Inflammatory macrophage treated with lipopolysaccharide for 4 hours (primary cell): ENCODE measurements around the gene GIT2.
"Not testable (repeated sequence)": the region's sequence is repeated elsewhere in the genome, so short reads cannot be mapped to it uniquely, and the experiment has no call there.

Source experiments
- DNase-seq: peaks from one replicate; pipeline ENCODE4 v3.0.0-alpha.2; 2020

Gene GIT2, protein sequence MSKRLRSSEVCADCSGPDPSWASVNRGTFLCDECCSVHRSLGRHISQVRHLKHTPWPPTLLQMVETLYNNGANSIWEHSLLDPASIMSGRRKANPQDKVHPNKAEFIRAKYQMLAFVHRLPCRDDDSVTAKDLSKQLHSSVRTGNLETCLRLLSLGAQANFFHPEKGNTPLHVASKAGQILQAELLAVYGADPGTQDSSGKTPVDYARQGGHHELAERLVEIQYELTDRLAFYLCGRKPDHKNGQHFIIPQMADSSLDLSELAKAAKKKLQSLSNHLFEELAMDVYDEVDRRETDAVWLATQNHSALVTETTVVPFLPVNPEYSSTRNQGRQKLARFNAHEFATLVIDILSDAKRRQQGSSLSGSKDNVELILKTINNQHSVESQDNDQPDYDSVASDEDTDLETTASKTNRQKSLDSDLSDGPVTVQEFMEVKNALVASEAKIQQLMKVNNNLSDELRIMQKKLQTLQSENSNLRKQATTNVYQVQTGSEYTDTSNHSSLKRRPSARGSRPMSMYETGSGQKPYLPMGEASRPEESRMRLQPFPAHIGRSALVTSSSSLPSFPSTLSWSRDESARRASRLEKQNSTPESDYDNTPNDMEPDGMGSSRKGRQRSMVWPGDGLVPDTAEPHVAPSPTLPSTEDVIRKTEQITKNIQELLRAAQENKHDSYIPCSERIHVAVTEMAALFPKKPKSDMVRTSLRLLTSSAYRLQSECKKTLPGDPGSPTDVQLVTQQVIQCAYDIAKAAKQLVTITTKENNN

DNA sequence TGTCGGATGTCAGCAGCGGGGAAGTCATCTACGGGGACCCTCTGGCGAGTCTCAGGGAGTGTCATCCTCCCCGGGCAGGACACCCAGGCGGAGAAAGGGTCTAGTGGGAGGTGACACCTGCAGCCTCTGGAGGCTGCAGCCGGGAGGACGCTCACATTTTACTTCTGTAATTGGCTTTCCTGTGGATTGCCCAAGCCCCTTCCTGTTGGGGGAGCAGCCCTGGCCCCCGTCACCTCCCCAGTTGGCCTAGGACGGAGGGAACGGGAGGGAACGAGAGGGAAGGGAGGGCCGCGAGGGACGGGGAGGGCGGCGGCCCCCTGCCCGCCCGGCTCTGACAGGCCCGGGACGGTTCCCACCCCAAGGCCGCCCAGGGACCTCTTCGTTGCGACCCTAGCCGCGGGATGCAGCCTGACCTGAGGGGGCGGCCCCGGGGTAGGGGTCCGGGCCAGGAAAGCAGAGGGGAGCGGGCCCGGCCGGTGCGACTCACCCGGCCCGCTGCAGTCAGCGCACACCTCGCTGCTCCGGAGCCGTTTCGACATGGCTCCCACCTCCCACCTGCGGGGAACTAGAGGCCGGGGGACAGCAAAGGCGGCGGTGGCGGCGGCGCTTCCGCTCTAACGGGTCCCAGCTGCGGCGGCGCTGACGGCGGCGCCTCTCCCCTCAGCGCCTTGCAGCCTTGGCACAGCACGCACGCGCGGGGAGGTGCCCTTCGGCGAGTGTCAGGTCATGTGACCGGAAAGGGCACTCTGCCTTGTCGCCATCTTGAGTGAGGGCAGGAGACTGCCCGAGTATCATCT is at the start of gene GIT2:
TSS of gene GIT2 (minus strand) at position 683 of the 797 bp plus-strand sequence. CDS start at position 539, 144 bp downstream.
- peak; percentile 97 for DNase-seq

DNA sequence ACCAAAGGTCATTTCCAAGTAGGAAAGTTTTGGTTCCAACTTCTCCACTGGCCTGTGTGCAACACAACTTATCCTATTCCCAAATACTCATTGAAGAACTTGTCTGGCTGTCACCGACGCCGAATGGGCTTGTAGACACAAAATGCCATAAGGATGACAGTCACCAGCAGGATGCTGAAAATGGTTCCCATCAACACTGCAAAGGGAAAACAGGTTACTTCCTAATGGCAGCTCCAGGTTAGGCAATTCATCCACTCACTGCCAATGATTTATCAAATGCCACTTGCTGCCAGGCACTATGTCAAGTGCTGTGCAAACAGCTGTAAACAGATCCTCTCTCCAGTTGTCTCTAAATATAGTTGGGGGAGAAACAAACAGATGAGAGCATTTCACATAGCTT is 46.1 kb upstream of the GIT2 start:
- DNase-seq: no peak

DNA sequence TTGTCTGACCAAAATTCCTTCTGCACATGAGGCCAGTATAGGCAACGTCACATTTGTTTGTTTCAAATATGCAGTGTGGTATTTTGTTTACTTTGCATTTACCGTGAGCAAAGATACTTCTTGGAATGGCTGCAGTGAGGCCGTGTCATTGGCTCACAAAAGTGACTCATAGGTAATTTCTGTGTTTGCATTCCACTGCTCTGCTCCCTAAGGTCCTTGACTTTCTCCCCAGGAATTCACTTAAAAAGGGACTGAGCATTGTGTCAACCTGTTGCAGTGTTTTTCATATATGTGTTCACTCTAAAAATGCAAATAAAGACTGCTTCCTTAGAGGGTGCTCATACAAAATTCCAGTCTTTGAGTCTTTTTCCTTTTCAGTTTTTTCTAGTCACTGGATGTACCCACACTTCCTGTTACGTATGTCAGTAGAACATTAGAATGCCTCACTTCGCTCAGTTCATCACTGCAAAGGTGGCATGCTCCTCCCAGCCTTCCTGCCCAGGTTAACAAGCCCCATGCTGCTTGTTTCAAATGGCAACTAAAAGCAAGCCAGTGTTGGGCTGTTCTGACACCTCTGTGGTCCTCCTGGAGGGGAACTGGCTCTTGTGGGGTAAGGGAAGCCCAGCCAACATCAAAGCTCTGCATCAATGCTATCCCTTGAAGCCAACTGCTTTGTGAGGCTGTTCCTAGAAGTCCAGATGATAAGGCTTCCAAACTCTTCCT is 43.1 kb upstream of the GIT2 start:
- no peak for DNase-seq

DNA sequence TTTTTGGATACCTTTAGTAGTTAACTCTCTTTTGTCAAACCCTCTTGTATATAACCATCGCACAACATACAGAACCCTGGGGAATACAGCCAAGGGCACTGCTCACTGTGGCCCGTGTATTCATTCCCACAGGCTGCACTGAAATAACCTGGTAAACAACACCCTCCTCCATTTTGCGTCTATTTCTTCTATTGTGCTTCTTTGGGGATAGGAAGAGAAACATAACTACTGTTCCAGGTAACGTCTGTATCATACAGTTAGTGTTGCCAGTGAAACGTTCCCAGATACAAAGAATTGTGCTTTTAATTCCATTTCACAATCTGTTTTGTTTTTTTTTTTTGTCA is 42.5 kb upstream of the GIT2 start:
- no peak for DNase-seq

DNA sequence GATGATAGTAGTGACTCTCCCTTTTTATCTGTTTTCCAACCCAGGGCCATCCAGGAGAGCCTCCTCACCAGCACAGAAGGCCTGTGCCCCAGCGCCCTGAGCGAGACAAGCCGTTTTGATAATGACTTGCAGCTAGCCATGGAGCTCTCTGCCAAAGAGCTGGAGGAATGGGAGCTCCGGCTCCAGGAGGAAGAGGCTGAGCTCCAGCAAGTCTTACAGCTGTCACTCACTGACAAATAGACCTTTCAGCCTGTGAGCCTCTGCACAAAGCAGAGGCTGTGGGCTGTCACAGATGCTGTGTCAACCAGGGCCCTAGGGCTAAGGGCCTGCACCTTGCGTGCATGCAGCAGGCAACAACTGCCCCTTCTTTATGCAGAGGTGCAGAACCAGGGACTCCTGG is 41.1 kb upstream of the GIT2 start:
- no peak for DNase-seq

DNA sequence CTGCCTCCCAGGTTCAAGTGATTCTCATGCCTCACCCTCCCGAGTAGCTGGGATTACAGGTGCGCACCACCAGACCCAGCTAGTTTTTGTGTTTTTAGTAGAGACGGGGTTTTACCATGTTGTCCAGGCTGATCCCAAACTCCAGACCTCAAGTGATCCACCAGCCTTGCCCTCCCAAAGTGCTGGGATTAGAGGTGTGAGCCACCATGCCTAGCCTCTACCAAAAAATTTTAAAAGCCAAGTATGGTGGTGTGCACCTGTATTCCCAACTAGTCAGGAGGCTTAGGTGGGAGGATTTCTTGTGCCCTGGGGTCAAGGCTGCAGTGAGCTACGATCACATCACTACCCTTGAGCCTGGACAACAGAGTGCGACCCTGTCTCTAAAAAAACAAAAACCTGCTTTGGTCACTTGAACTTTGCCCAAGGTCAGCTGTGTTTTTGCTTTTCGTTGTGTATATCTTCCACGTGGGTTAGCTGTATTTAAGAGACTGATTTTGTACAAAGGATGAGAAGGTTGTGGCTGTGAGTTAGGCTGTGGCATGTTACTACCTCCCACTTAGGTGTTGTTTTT is 39.5 kb upstream of the GIT2 start:
- DNase-seq: no peak

DNA sequence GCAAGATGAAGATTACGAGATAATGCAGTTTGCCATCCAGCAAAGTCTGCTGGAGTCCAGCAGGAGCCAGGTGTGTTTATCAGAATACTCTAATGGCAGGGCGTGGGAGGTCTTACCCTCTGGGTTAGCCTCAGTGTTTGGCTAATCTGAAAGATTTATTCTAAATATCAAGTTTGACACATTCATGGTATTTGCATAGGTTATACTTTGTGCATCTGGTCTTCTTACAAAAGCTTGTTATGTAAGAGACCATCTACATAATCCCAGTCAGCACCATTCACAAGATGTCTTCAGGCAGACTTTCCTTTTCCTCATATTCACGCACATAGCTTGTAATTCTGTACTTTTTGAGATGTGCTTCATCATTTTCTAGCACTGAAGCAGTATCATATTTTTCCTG is 37.7 kb upstream of the GIT2 start:
- no peak for DNase-seq

DNA sequence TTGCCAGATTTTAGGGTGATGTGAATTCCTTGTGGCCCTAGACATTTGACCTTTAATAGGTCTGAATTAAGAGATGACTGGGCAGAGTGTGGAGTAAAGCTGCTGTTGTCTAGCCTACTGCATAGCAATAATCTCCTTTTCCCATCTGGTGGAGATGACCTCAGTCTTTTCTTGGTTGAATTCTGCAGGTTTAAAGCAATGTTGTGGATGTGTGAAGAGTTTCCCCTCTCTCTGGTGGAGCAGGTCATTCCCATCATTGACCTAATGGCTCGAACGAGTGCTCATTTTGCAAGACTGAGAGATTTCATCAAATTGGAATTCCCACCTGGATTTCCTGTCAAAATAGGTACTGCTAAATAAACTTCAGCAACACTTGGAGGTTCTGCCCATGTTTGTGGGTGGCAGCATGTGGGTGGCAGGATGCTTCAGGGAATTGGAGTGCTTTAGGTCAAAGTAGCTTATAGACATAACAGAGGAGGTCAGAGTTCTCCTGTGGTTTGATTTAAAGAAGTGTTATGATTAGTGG is 33.2 kb upstream of the GIT2 start:
- DNase-seq: no peak

DNA sequence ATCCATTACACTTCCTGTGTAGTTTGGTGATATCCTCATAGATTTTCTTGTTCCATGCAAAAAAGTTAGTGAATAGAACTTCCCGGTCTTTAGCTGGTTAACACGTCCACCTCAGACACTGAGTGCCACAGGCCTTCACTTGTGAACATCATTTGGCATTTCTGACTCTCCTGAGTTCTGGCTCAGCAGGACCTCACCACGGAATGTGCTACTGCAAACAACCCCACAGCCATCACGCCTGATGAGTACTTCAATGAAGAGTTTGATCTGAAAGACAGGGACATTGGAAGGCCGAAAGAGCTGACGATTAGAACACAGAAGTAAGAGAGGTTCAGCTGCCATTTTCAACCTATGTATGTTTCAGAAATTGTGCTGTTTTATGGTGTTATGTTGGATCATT is 32.2 kb upstream of the GIT2 start:
- DNase-seq: no peak

DNA sequence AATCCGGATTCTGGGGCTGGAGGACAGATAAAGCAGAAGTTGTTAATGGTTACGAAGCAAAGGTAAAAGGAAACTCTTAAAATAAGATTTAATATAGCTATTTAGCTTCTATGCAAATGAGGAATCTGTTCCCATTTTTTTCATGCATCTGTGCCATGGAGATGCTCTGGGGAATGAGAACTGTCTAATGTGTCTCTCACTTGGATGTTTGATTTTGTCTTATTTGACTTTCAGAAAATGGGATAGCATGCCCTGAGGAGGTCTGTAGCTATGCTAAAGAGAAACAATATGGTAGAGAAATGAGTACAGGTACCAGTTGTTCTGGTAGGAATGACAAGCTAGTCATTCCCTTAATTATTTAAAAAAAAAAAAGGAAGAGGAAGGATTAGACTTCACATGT is 27.9 kb upstream of the GIT2 start:
- DNase-seq: no peak

DNA sequence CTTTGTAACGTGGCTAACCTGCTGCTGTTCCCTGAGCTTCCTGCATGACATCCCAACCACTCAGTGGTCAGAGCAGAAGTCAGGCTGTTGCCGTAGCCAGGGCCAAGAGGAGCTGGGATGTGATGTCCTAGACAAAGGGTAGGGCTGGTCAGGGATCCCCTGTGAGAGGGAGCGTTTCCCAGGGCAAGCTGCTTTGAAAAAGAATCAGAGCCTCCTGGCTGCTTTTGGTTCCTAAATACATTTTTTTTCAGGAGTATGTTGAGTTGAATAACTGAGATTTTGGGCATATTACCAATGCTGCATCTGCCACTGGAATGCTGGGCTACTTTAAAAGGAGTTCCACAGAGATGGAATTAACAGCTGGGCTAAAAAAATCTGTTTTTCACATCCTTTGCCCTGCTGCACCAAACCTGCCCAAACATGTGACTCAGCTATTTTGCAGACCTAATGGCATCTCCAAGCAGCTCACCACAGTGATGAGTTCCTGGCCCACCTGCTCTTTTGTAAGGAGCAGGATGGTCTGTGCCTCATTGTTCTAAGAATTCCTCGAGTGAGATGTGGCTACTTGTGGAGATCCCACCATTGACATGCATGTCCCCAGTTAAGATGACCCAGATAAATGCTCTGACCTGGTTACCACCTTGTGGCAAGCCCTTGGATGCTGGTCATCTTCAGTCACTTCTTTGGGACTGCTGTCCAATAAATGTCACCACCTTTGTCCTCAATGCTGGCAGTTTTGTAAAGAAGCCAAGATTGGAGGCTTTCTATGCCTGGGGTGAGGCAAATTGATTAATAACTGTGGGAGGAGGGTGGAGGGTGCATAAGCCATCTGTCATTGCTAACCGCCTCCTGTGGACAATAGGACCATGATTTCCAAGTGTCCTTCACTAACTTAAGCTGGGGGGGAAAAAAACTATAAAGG is 27.2 kb upstream of the GIT2 start:
- DNase-seq: no peak

DNA sequence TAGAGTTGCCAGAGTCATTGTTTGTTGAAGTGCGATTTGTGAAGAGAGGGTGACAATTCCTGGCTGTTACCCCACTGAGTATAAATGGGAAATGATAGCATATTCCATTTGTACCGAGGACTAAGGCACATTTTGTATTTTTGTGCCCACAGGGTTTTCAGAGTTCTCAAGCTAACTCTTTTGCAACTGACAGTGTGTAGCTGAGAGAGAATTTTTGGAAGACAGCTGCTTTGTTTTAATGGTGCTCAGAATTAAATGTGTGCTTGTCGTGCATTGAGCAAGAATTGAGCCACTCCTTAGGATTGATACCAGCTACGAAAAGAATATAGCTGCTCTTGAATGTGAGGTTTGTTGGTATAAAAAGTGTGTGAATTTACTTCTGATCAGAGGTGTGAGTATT is 24.8 kb upstream of the GIT2 start:
- no peak for DNase-seq

DNA sequence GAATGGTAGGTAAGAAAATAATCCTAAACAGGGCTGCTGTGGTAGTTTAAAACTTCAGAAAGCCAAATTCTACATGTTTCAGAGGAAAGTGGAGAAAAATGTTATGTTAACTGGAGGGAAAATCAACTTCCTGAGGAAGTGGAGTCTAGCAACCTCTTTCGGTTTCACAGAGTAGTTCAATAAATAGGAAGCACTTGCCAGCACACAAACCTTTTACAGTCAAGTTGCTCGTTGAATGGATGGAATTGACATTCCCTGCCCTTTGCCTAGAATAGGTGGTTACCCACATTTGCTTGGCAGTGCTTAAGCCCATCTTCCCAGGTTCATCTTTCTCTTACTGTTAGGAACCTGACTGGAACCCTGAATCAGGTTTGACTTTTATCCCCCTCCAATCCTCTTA is 19.0 kb upstream of the GIT2 start:
- peak; percentile 82 for DNase-seq

DNA sequence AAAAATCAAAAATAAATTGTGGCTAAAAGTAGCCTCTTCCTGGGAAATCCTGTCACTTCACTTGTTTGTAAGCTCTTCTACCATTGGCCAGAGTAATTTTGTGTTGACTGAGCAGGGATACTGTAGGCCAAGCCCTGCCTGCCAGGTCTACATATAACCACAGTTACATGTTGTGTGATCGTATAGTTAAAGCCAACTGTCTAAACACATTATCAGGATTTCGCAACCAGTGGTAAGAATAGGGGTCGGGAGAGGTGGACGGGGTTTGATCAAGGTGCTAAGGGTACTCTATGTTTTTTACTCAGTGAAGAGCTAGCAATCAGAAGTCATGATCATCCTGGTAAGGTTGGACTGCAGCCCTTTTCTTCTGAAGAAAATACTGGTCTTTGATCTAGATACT is 16.5 kb upstream of the GIT2 start:
- no peak for DNase-seq

DNA sequence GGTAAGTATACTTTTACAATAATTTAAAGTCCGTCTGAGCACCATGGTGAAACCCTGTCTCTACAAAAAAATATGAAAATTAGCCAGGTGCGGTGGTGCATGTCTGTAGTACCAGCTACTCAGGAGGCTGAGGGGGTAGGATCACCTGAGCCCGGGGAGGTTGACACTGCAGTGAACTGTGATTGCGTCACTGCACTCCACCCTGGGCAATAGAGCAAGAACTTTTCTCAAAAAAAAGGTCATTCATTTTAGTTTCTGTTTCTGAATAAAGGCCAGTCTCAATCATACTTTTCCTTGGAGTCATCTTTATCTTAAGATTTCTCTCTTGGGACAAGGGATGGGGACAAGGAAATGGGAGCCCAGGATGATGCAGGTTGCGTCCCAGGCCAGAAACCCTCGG is 16.0 kb upstream of the GIT2 start:
- peak; percentile 78 for DNase-seq

DNA sequence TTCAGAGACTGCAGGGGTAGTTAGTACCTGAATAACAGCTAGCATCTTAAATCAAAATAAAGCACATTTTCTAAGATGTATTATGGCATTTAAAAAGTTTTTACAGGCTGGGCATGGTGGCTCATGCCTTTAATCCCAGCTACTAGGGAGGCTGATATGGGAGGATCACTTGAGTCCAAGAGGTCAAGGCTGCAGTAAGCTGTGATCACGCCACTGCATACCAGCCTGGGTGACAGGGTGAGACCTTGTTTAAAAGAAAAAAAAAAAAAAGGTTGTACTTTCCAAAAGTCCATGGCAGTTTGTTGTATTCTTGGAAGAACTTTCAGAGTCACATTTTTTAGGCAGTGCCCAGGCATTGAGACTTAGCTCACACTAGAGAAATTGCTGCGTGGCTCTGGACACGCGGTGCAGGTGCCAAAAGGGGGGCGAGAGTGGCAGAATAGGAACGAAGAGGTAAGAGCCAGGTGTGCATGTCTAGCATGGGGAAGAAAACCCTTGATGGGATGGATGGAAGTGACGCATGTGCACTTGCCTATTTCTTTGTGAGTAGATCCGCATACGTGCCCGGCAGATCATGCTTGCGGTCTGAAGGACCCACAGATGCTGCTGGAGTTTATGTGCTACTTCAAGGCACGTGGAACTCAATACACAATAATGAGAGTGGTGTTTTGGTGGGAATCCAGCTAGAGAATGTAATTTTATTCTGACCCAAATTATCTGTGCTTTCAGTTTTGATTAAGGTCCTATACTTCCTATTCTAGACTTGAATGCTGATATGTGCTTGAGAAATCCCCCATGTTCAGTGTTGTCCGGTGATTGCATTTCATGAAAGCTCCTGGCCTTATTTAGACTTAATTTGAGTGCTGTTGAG is 14.9 kb upstream of the GIT2 start:
- peak; percentile 78 for DNase-seq

DNA sequence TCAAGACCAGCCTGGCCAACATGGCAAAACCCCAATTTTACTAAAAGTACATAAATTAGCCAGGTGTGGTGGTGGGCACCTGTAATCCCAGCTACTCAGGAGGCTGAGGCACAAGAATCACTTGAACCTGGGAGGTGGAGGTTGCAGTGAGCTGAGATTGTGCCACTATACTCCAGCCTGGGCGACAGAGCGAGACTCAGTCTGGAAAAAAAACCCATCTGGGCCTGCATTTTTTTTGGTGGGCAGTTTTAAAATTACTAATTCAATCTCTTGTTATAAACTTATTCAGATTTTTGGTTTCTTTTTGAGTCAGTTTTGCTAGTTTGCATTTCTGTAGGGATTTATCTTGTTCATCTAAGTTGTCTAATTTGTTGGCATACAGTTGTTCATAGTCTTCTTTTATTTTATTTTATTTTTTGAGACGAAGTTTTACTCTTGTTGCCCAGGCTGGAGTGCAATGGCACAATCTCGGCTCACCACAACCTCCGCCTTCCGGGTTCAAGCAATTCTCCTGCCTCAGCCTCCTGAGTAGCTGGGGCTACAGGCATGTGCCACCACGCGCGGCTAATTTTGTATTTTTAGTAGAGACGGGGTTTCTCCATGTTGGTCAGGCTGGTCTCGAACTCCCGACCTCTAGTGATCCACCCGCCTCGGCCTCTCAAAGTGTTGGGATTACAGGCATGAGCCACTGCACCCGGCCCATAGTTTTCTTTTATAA is 12.7 kb upstream of the GIT2 start:
- DNase-seq: not testable (repeated sequence)

DNA sequence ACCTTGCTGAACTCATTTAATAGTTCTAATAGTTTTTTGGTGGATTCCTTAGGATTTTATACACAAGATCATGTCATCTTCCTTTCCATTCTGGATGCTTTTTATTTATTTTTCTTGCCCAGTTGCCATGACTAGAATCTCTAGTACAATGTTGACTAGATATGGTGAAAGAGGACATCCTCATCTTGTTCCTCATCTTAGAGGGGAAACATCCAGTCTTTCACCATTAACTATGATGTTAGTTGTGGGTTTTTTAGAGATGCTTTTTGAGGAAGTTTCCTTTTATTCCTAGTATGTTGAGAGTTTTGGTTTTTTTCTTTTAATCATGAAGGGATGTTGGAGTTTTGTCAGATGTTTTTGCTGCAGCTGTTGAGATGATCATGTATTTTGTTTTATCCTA is 11.7 kb upstream of the GIT2 start:
- DNase-seq: peak; percentile 96

DNA sequence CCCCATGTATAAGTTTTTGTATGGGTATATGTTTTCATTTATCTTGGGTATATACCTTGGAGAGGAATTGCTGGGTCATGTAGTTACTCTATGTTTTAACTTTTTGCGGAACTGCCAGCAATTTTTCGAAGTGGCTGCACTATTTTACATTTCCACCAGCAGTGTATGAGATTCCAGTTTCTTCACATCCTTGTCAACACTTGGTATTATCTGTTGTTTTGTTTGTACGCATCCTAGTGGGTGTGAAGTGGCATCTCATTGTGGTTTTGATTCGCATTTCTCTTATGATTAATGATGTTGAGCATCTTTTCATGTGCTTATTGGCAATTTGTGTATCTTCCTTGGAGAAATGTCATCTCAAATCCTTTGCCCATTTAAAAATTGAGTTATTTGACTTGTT is 9.9 kb upstream of the GIT2 start:
- no peak for DNase-seq
